GM18502 (cell line): ENCODE results near the gene NDFIP2.
"Not testable (repeated sequence)": the region's sequence is repeated elsewhere in the genome, so short reads cannot be mapped to it uniquely, and the experiment has no call there.

Experiments
- ATAC-seq: cut with Tn5 transposase; IDR thresholded peaks from one replicate; pipeline ENCODE4 v1.9.1; 2021; ENCODE audit warnings: mild to moderate bottlenecking; ENCODE audit not compliant: unreplicated experiment, poor library complexity

The NDFIP2 gene

DNA sequence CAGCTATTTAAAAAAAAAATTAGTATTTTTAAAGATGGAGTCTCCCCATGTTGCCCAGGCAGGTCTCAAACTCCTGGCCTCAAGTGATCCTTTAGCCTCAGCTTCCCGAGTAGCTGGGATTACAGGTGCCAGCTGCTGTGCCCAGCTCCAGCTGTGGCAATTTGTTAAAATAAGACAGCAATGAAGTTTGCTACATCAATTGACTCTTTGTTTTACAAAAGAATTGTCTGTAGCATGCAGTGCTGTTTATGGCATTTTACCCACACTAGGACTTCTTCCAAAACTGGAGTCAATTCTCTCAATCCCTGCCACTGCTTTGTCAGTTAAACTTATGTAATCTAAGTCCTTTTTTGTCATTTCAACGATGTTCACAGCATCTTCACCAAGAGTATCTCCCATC lies 49.3 kb downstream of the NDFIP2 start:
- ATAC-seq: no peak

DNA sequence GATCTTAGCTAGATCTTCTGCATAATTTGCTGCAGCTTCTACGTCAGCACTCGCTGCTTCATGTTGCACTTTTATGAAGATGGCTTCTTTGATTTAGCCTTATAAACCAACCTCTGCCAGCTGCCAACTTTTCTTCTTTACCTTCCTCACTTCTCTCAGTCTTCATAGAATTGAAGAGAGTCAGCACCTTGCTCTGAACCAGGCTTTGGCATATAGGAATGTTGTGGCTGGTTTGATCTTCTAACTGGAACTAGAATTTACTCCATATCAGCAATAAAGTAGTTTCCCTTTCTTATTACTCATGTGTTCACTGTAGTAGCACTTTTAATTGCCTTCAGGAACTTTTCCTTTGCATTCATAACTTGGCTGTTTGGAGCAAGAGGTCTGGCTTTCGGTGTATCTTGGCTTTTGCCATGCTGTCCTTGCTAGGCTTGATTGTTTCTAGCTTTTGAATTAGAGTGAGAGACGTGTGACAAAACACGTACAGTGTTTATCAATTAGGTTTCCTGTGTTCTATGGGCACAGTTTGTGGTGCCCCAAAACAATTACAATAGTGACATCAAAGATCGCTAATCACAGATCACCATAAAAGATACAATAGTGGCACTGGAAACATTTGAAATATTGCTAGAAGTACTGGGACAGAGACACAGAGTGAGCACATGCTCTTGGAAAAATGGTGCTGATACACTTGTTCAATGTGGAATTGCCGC lies 50.7 kb downstream of the NDFIP2 start:
- no peak for ATAC-seq

DNA sequence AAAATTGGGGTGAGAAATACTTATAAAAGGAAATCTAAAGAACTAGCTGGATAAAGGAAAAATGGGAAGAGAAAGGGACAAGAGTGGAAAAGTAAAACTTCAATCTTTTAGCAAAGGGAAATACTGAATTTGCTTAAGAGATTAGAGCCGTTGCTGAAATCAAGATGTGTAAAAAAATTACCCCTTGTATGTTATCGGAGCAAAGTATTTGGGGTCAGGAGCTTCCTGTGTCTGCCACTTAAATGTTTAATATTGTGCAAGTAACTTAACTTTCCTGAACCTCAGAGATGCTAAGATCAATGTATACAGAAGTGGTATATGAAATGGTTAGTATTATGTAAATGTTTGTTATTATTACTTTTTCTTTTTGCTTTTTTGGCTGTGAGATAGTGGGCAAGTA lies 51.6 kb downstream of the NDFIP2 start:
- no peak for ATAC-seq

DNA sequence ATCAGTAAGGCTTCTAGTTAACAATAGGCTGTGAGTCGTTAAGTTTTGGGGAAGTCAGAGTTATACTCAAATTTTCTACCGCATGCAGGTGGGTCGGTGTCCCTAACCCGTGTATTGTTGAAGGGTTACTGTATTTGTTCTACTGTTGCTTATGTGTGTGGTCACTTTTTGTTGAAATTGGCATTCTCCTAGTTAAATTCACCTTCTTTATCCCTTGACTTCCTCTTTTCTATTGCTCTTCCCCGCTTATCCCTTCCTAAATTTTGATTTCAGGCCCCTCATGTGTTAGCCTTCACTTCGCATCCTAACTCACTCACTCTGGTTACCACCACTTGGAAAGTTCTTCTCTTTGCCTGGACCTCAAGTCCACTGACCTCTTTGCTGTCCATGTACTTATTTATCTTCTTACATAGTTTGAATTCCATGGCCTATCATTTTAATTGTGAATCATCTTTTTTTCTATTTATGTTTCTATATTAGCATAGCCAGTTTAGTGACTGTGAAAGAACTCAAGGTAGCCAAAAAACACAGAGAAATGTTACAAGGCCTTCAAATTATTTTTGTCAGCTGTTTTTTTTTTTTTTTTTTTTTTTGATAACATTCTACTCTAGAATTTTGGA lies 52.9 kb downstream of the NDFIP2 start:
- ATAC-seq: no peak

DNA sequence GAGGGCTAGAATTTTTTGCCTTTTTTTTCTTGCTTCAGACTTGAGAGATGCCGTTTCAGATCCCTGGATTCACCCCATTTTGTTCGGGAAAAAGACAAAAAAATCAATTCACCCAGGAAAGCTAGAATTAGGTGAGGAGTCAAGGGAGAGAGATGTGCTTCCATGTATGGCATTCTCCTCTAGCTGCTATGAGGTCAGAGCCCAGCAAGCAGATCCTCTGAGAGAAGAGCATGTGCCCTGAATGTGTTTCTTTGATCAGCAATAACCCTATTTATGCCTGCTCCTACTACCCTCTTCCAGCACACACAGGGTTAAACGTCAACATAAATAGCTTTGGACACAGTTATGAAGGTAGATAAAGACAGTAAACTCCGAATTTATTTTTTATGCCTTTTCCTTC lies 53.6 kb downstream of the NDFIP2 start:
- no peak for ATAC-seq

DNA sequence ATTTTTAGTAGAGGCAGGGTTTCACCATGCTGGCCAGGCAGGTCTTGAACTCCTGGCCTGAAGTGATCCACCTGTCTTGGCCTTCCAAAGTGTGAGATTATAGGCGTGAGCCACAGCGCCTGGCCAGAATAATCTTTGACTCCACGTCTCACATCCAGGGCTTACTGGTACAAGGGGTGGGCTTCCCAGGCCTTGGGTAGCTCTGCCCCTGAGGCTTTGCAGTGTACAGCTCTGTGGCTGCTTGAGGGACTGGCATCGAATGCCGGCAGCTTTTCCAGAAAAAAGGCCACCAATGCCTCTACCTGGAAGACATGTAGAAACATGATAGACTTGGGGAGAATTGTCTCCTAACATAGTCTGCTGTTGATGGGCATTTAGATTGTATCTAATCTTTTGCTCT lies 57.8 kb downstream of the NDFIP2 start:
- no peak for ATAC-seq

DNA sequence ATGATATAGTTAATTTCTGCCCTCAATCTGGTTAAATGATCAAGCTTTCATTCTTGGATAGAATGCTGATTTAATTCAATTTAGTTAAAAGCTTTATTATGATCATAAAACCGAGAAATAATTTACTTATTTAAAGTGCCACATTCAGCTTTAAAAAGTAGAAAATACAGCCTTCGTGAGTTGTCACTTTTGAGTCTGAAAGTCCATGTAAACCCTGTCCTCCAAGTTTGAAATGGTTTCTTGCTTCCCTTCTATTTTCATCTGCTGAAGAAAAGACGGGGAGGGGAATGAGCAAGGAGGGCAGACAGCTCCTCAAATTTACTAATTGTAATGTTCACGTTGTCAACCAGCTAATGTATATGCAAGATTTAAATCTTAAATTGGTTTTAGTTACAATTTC lies 59.5 kb downstream of the NDFIP2 start:
- ATAC-seq: no peak

DNA sequence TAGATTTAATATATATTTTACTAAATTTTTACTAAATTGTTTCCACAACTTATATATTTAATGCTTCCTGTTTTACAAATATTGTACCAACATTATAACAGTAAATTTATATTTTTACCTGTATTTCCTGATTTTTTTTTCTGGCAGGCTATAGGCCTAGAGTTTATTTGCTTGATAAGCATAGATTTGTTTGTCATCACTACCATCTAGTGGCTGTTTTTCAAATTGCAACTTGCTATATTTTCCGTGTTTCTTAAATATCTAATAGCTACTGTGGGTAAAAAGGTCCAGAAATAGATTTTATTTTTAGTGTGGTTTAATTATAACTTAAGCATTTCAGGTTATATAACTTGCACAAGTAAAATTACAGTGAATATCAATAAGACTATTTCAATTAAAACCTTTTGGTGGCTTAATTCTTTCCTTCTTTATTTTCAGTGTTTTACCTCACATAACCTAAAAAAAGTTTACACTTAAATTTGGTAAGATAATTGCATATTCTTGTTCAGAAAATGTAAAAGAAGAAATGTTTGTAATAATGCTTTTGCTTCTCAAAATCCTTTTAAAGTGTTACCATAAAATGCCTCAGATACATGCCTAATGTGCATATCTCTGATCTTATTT lies 60.6 kb downstream of the NDFIP2 start:
- ATAC-seq: peak; percentile 83

DNA sequence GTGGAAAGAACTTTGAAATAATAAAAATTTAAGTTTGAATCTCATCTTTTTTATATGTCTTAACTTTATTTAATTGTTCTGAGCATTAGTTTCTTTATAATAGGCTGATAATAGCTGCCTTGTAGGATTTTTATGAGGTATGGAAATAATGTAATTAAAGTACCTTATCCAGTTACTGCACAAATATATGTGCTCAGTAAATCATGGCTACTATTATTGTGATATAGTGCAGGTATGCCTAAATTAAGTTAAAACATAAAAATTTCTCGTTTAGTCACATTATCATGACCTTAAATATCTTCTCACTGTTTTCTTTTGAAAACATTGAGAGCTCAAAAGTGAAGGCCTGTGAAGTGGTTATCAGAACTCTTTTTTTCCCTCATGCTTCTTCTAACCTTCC lies 62.9 kb downstream of the NDFIP2 start:
- no peak for ATAC-seq

DNA sequence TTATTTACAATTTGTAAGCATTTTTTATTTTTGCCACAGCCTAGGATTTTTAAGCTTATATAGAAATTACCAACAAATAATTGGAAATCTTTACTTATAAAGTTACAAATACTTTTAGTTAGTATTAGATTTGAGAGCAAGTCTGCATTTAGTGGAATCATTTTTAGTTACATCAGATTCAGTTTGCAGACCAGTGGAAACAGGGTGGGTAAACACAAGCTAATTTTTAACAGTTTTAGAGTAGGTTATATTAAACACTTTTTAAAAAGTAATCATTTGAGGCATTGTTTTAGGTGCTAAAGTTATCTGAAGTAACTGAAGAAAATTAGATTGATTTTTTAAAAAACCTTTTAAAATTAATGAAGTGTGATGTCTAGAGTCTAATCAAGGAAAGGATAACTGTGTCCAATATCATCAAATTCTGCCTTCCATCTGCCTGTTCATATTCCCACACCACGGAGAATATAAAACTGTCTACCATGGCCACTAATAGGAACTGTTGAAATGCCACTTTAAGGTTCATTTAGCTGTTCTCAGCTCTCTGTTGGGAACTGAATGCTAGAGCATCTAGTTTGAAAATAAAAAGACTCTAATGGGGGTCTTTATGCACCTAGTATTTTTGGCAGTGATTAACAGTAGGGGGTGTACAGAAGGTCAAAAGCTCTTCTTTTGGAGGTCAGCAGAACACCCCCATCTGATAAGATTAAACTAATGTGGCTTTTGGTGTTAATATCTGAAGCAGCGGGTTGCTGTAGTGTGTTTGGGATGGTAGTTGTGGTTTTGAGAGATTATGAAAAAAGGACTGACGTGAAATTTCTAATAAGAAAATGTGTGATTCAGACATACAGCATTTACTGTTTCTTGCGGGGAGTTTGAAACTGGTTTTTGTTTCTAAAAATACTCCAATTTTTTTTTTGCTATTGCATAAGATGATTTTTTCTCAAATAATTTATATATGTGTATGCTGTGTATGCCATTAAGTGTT lies 66.5 kb downstream of the NDFIP2 start:
- no peak for ATAC-seq

DNA sequence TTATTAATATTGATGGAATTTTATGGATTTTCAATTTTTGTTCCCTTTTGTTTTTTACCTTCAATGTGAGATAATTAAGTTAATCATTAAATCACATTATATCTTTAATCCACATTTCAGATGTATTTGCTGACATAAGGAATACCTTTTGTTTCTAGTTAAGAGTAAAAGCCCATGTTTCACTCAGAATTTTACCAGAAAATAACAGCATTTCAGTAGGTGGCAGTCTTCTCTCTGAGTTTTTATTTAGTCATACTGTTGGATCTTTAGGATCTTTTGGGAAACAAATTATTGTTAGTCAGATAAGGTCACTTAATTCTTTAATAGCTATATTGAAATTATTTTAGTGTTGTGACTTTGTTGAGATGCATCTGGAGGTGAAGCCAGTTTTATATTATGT lies 67.9 kb downstream of the NDFIP2 start:
- ATAC-seq: no peak

DNA sequence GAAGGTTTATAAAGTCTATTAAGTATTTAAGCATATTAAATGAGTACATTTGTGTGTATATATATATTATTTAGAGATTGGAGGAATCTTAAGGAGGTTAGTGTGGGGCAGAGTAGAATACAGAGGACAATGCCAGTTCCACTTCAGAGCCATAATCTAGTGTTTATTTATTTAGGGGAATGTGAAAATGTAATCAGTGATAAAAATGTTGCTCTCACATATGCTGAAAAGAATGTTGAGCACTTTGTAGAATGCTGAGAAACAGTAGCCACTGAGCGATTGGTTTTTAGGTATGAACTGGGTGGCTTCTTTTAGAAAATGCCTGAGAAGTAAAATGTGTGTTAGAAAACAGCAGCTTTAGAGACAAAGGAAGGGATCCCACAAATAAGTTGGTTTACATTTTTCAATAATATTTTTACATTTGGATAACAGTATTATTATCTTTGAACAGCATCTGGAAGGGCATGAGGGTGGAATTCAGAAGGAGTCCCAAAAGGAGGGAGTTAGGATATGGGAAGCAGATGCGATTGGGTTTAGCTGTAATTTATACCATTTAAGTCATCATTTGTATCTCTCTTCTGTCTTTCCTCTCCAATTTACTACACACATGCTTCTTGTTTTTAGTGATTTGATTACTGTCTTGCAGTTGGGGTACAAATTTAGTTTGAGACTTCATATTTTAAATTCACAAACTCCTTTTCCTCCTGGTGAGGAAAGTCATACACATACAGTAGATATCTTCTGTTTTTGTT lies 68.6 kb downstream of the NDFIP2 start:
- ATAC-seq: no peak

DNA sequence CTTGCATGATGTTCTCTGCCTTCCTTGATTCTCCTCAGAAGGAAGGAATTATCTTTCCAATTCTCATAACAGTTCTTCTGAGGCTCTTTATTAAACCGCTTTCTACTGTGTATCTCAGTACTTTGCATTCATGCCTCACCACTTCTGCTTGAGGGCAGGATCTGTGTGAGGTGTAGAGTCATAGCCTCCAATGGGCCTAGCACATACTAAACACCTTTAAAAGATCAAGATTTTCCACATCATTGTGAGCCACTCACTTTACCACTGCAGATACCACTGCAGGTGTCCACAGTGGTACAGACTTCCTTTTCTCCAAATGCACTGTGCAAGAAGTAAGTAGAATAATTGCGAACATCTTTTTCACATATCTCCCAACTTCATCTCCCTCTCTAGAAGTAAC lies 76.7 kb downstream of the NDFIP2 start:
- ATAC-seq: no peak

DNA sequence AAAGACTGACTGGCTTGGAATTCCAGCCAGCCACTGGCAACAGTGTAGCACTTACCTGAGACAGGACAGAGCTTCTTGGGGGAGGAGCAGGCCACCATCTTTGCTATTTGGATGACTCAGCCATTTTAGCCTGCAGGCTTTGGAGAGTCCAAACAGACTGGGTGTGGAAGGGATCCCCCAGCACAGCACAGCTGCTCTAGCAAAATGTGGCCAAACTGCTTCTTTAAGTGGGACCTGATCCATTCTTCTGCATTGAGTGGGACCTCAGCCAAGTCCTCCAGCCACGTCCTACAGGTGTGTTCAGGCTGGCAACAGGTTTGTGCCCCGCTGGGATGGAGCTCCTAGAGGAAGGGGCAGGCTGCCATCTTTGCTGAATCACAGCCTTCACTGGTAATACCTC lies 80.0 kb downstream of the NDFIP2 start:
- ATAC-seq: no peak

DNA sequence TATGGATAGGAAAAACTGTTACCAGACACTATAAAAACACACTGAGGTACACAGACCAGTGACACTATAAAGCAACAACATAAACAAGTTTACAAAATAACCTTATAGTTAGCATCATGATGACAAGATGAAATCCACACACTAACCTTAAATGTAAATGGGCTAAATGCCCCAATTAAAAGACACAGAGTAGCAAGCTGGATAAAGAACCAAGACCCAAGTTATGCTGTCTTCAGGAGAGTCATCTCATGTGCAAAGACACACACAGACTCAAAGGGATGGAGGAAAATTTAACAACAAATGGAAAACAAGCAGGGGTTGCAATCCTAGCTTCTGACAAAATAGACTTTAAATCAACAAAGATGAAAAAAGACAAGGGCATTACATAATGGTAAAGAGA lies 81.6 kb downstream of the NDFIP2 start:
- ATAC-seq: no peak

DNA sequence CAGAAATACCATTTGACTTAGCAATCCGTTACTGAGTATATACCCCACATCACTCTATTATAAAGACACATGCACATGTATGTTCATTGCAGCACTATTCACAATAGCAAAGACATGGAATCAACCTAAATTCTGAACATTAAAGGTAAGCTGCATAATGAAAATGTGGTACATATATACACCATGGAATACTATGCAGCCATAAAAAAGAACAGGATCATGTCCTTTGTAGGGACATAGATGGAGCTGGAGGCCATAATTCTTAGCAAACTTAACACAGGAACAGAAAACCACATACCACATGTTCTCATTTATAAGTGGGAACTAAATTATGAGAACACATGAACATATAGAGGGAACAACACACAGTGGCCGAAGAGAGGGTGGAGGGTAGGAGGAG lies 85.2 kb downstream of the NDFIP2 start:
- no peak for ATAC-seq

DNA sequence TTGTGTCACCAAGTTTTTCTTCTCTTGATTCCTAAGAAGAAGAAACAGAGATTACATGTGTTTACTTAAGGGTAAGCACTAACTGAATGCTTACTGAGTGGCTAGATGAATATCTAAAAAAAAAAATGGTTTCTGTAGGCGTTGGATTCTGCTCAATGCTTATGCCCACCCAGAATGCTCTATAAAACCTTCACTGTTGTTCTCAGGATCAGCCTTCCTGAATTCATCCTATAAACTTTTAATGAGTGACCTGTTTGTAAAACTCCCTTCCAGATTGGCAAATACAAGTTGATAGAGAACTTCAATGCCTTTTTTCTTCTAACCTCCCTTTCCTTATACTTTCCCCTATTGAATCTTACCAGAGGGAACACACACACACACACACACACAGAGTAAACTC lies 90.2 kb downstream of the NDFIP2 start:
- ATAC-seq: no peak

DNA sequence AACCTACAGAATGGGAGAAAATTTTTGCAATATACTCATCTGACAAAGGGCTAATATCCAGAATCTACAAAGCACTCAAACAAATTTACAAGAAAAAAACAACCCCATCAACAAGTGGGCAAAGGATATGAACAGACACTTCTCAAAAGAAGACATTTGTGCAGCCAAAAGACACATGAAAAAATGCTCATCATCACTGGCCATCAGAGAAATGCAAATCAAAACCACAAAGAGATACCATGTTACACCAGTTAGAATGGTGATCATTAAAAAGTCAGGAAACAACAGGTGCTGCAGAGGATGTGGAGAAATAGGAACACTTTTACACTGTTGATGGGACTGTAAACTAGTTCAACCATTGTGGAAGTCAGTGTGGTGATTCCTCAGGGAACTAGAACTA lies 92.9 kb downstream of the NDFIP2 start:
- ATAC-seq: not testable (repeated sequence)

DNA sequence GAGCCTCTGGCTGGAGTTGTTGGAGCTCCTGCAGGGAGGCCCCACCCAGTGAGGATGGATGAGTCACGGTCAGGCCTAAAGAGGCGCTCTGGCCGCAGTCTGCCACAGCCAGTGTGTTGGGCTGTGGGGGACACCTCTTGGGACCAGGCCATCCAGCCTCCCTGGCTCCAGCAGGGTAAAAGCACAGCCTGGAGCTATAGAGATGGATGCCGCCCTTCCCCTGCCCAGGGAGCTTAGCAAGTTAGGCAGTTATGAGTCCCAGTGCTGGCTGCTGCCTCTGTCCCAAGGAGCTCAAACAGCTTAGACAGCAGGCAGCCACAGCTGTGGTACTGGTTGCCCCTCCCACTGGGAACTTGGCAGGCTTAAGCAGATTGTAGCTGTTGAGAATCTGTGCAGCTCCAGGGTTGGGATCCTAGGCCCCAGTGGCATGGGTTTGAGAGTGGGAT lies 100.9 kb downstream of the NDFIP2 start:
- no peak for ATAC-seq

DNA sequence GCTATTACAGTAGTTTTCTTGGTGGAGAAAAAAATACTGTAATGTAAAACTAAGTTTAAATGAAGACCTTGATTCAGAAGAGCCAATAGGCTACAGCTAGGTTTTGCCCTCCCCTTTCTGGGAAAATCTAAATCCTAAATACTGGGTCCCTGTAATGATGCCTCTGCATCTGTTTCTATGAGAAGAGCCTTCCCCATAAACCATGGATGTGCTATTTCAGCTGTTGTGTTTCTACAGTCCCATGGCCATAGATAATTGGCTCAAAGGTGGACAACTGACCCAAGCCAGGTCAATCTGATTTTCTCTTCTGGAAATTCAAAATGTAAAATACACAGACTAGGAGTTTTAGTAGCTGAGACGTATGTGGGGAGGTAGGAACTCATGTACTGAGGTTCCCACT lies 101.9 kb downstream of the NDFIP2 start:
- no peak for ATAC-seq
